Erythroblast (primary cell): Measurements from ENCODE around the gene SNX25.

Experiments
- GATA1 ChIP-seq: IDR thresholded peaks from 2 replicates; pipeline ENCODE4 v1.6.1; 2011; ENCODE audit warnings: low read depth, mild to moderate bottlenecking, control low read depth, low read length, moderate library complexity
- POLR2A ChIP-seq: IDR thresholded peaks from 2 replicates; pipeline ENCODE4 v1.6.1; 2011; ENCODE audit warnings: mild to moderate bottlenecking, low read length

- TF ChIP-seq POLR2A, result no peak
- TF ChIP-seq GATA1, result no peak
Observed at GRCh38 chr4:185346975-185347601, 137.7 kb downstream of the SNX25 start.
